IMR-90 (cell line): ENCODE data around the gene CRIP1. TPM values are rescaled to one million over a fixed set of nuclear protein-coding genes. Genes with fewer than 3 reads are reported as not detected.

Experiments
- ATAC-seq: fragments of 200-7000 bp; cut with Tn5 transposase; 2 replicates; pipeline ENCODE4 v1.9.1; 2020; ENCODE audit warnings: low read depth, mild to moderate bottlenecking, moderate library complexity
- BruUV-seq: library from RNA; stranded (reverse); fragments of 400-500 nt; replicated peaks from 2 replicates; lab custom pipeline; 2021; lab: Mats Ljungman, UMichigan
- CTCF ChIA-PET: fragments of 300-600 bp; formaldehyde crosslinking; extraction: SDS; loops from one replicate; lab custom pipeline; 2021; ENCODE audit warnings: antibody characterized with exemption; lab: Yijun Ruan, JAX
- POLR2A ChIA-PET: fragments of 300-600 bp; sonication (Branson Sonifier 250); formaldehyde crosslinking; loops from one replicate; lab custom pipeline; 2022; ENCODE audit warnings: antibody characterized with exemption; ENCODE audit not compliant: unreplicated experiment; lab: Charles Lee
- DNase-seq: peaks from one replicate; pipeline ENCODE4 v3.0.0; 2013
- H2AFZ ChIP-seq: replicated peaks from 2 replicates; pipeline ENCODE3; 2013; ENCODE audit warnings: low read length, mild to moderate bottlenecking; ENCODE audit not compliant: poor library complexity
- H2AK5ac ChIP-seq: 2 replicates; pipeline ENCODE4 v1.6.1; 2013; ENCODE audit warnings: low read depth, low read length, inconsistent platforms
- H2AK9ac ChIP-seq: replicated peaks from 2 replicates; pipeline ENCODE3; 2013; ENCODE audit warnings: mild to moderate bottlenecking, low read depth, low read length, moderate library complexity; ENCODE audit not compliant: poor library complexity
- H2BK120ac ChIP-seq: 2 replicates; pipeline ENCODE4 v1.6.1; 2013; ENCODE audit warnings: low read depth, low read length, inconsistent platforms
- H2BK15ac ChIP-seq: 3 replicates; pipeline ENCODE4 v1.6.1; 2013; ENCODE audit warnings: low read depth, low read length, inconsistent platforms
- H2BK20ac ChIP-seq: 2 replicates; pipeline ENCODE4 v1.6.1; 2013; ENCODE audit warnings: low read depth, mild to moderate bottlenecking, inconsistent platforms, low read length, moderate library complexity
- H2BK5ac ChIP-seq: 2 replicates; pipeline ENCODE4 v1.6.1; 2013; ENCODE audit warnings: mild to moderate bottlenecking, low read depth, low read length, inconsistent platforms; ENCODE audit not compliant: poor library complexity, severe bottlenecking
- H3K14ac ChIP-seq: replicated peaks from 2 replicates; pipeline ENCODE4 v1.6.1; 2013; ENCODE audit warnings: low read depth, low read length, inconsistent platforms
- H3K18ac ChIP-seq: 2 replicates; pipeline ENCODE4 v1.6.1; 2013; ENCODE audit warnings: low read depth, low read length, control low read depth
- H3K23ac ChIP-seq: 2 replicates; pipeline ENCODE4 v1.6.1; 2013; ENCODE audit warnings: low read depth, low read length, inconsistent platforms
- H3K27ac ChIP-seq: 2 replicates; pipeline ENCODE4 v1.5.1; 2013; ENCODE audit warnings: mild to moderate bottlenecking, control low read depth, low read length; ENCODE audit not compliant: insufficient read depth
- H3K27me3 ChIP-seq: 2 replicates; pipeline ENCODE4 v1.6.1; 2013; ENCODE audit warnings: low read length; ENCODE audit not compliant: control insufficient read depth, insufficient read depth
- H3K36me3 ChIP-seq: 2 replicates; pipeline ENCODE4 v1.6.1; 2013; ENCODE audit warnings: low read length, mixed read lengths; ENCODE audit not compliant: control insufficient read depth, insufficient read depth
- H3K4ac ChIP-seq: 2 replicates; pipeline ENCODE4 v1.6.1; 2013; ENCODE audit warnings: low read depth, low read length, inconsistent platforms
- H3K4me1 ChIP-seq: 2 replicates; pipeline ENCODE4 v1.6.1; 2013; ENCODE audit warnings: low read length, mixed read lengths; ENCODE audit not compliant: control insufficient read depth, insufficient read depth
- H3K4me2 ChIP-seq: 2 replicates; pipeline ENCODE4 v1.6.1; 2013; ENCODE audit warnings: low read depth, mild to moderate bottlenecking, control low read depth, low read length, moderate library complexity
- H3K4me3 ChIP-seq: 2 replicates; pipeline ENCODE4 v1.5.1; 2013; ENCODE audit warnings: low read depth, mild to moderate bottlenecking, control low read depth, low read length, moderate library complexity; ENCODE audit not compliant: insufficient read depth
- H3K56ac ChIP-seq: 2 replicates; pipeline ENCODE4 v1.6.1; 2013; ENCODE audit warnings: low read length, inconsistent platforms; ENCODE audit not compliant: insufficient read depth; ENCODE audit errors: extremely low read depth
- H3K79me1 ChIP-seq, 2 experiments: 2 replicates each; pipeline ENCODE4 v1.6.1; 2013; ENCODE audit warnings: low read length in 2 of 2, inconsistent platforms in 1 of 2, low read depth in 1 of 2
- H3K9ac ChIP-seq: 2 replicates; pipeline ENCODE4 v1.6.1; 2013; ENCODE audit warnings: low read depth, low read length, control low read depth
- H3K9me1 ChIP-seq: 2 replicates; pipeline ENCODE4 v1.6.1; 2013; ENCODE audit warnings: low read length, inconsistent platforms; ENCODE audit not compliant: insufficient read depth
- H3K9me3 ChIP-seq: 2 replicates; pipeline ENCODE4 v1.6.1; 2013; ENCODE audit warnings: low read length; ENCODE audit not compliant: control insufficient read depth, insufficient read depth
- H4K20me1 ChIP-seq: 2 replicates; pipeline ENCODE4 v1.6.1; 2013; ENCODE audit warnings: low read length, inconsistent platforms; ENCODE audit not compliant: insufficient read depth
- H4K5ac ChIP-seq: 2 replicates; pipeline ENCODE4 v1.6.1; 2013; ENCODE audit warnings: mild to moderate bottlenecking, low read depth, low read length, control low read depth
- H4K8ac ChIP-seq, 2 experiments: 2 replicates each; pipeline ENCODE4 v1.6.1; 2013; ENCODE audit warnings: low read depth in 2 of 2, low read length in 2 of 2, control low read depth in 1 of 2, inconsistent platforms in 1 of 2
- H4K91ac ChIP-seq: 2 replicates; pipeline ENCODE4 v1.6.1; 2013; ENCODE audit warnings: low read depth, low read length, inconsistent platforms; ENCODE audit not compliant: insufficient read depth
- ELK1 ChIP-seq: fragments of 150-350 bp; IDR thresholded peaks from 2 replicates; pipeline ENCODE4 v1.6.1; 2016; ENCODE audit warnings: low read depth, mild to moderate bottlenecking, low read length, moderate library complexity, borderline replicate concordance
- MXI1 ChIP-seq: IDR thresholded peaks from 2 replicates; pipeline ENCODE4 v1.6.1; 2012; ENCODE audit warnings: low read depth, mild to moderate bottlenecking, low read length, moderate library complexity, borderline replicate concordance
- POLR2A ChIP-seq: IDR thresholded peaks from 2 replicates; pipeline ENCODE4 v1.6.1; 2012; ENCODE audit warnings: mild to moderate bottlenecking, low read depth, low read length
- USF2 ChIP-seq: fragments of 150-350 bp; IDR thresholded peaks from 2 replicates; pipeline ENCODE4 v1.6.1; 2017; ENCODE audit warnings: mild to moderate bottlenecking, antibody characterized with exemption, low read length, low read depth
- WGBS, 2 experiments: methylation state at CpG; one replicate each; pipeline versions ENCODE4 v1.1.5 to v1.1.7; 2013; ENCODE audit warnings: missing lambda C conversion rate in 2 of 2; ENCODE audit not compliant: insufficient read length in 1 of 2; ENCODE audit errors: extremely low coverage in 2 of 2; 5-methylcytosine and 5-hydroxymethylcytosine counted together
- dilution Hi-C: fragments of 300-500 bp; cut with HindIII; formaldehyde crosslinking; loops from one replicate; pipeline ENCODE4 v1.14.3; 2018; ENCODE audit warnings: low sequenced_read_pairs; ENCODE audit not compliant: unreplicated experiment
- in situ Hi-C: fragments of 300-500 bp; cut with MboI; formaldehyde crosslinking; loops from 3 replicates; pipeline ENCODE4 v1.14.3; 2019; ENCODE audit warnings: low sequenced_read_pairs, inconsistent platforms, mixed read lengths
- intact Hi-C: fragments of 100-400 bp; cut with micrococcal nuclease; formaldehyde crosslinking; loops from 2 replicates; pipeline ENCODE4 v1.10.0; 2022
- polyA plus RNA-seq, 3 experiments: library from polyadenylated mRNA; depleted of rRNA; stranded (reverse); fragments of >200 nt; gene quantifications; 2 replicates each; pipeline ENCODE4 v1.2.3, GENCODE V29; 2012; ENCODE audit warnings: low replicate concordance in 1 of 3
- total RNA-seq: library from RNA; depleted of rRNA; stranded (reverse); fragments of >200 nt; gene quantifications from 2 replicates; pipeline ENCODE4 v1.2.3, GENCODE V29; 2012
- TF ChIP-seq, protein P1 (sequence below): conservative IDR thresholded peaks from 2 replicates; pipeline ENCODE4 v1.5.1; 2012; ENCODE audit warnings: mild to moderate bottlenecking, low read depth, low read length, improper control_type of control experiment

CRIP1 gene
- total and polyA plus RNA-seq, 2 of the 4 experiments (the other 2 are of a cell fraction) = 0.21 TPM; not detected in 1

DNA sequence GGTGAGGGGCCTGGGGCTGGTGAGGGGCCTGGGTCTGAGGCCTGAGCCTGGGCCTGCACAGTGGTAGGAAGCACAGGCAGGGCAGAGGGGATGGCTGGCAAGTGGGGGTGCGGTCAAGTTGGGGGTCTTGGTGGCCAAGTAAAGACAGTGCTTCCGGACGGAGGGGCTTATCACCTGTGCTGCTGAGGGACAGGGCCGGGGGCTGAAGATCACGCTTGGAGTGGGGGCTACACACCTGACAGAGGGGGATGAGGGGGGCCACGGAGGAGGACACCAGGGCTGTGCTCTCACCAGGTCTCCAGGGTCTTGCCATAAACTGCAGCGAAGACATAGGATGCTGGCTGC is 16.6 kb downstream of the CRIP1 start:
- no peak overlapping the region for H3K27ac ChIP-seq
- no peak overlapping the region for H3K56ac ChIP-seq
- H3K36me3 ChIP-seq = no peaks in the 10 kb centered on the region
- H2AFZ ChIP-seq = no peak overlapping the region
- H2BK20ac ChIP-seq = no peak overlapping the region
- H3K9ac ChIP-seq = no peak overlapping the region
- H4K20me1 ChIP-seq = no peaks in the 10 kb centered on the region
- BruUV-seq = no TSS peak
- no peak overlapping the region for H2BK120ac ChIP-seq
- no peak overlapping the region for H3K23ac ChIP-seq
- in situ Hi-C loops (no loop called here), dilution Hi-C loops (no loop called here), intact Hi-C loops (no loop called here)
- H3K9me1 ChIP-seq = no peaks in the 10 kb centered on the region
- no peak for DNase-seq
- TF ChIP-seq USF2 (no peak), MXI1 (no peak), POLR2A (no peak), ELK1 (no peak)
- TF ChIP-seq, protein P1, sequence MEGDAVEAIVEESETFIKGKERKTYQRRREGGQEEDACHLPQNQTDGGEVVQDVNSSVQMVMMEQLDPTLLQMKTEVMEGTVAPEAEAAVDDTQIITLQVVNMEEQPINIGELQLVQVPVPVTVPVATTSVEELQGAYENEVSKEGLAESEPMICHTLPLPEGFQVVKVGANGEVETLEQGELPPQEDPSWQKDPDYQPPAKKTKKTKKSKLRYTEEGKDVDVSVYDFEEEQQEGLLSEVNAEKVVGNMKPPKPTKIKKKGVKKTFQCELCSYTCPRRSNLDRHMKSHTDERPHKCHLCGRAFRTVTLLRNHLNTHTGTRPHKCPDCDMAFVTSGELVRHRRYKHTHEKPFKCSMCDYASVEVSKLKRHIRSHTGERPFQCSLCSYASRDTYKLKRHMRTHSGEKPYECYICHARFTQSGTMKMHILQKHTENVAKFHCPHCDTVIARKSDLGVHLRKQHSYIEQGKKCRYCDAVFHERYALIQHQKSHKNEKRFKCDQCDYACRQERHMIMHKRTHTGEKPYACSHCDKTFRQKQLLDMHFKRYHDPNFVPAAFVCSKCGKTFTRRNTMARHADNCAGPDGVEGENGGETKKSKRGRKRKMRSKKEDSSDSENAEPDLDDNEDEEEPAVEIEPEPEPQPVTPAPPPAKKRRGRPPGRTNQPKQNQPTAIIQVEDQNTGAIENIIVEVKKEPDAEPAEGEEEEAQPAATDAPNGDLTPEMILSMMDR = no peak
- H3K18ac ChIP-seq = no peak overlapping the region
- 88% methylated on average over 1 of the region's 7 CpGs; no CpG with 5 or more reads in 1 of the 2 experiments for WGBS, 2 experiments
- H3K9me3 ChIP-seq = no peaks in the 10 kb centered on the region
- no peak overlapping the region for H3K4me3 ChIP-seq
- H2BK15ac ChIP-seq = no peak overlapping the region
- no peak overlapping the region for H4K5ac ChIP-seq
- POLR2A ChIA-PET = no interaction called here
- H4K91ac ChIP-seq = no peak overlapping the region
- ATAC-seq = no peak
- no peak overlapping the region for H3K4ac ChIP-seq
- CTCF ChIA-PET = no interaction called here
- H2BK5ac ChIP-seq = no peak overlapping the region
- H2AK5ac ChIP-seq = no peak overlapping the region
- no peak overlapping the region for H4K8ac ChIP-seq
- peaks cover 5% of the 10 kb centered on the region; the same call in 1 of the 2 replicates for H3K27me3 ChIP-seq
- no peaks in the 10 kb centered on the region for H3K79me1 ChIP-seq
- no peak overlapping the region for H3K14ac ChIP-seq
- no peak overlapping the region for H2AK9ac ChIP-seq
- H3K4me1 ChIP-seq = no peaks in the 10 kb centered on the region
- H3K4me2 ChIP-seq = no peak overlapping the region
